ENCODE results near the gene MTMR1.

DNA sequence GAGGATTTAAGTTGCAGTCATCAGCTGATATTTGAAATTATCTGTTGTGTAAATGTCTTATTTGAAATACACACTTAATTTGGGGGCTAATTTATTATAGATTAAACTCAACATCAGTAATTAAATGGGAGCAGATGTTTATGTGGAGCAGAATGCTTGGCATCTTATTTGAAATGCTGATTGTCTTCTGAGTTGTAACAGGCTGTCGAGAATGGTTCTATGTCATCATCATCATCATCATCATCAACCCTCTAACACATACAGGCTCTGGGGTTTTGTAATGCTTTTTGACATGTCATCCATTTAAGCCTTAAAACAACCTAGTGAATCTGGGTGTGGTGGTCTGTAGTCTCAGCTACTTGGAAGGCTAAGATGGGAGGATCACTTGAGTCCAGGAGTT, 8.2 kb downstream of the MTMR1 start:
- TF ChIP-seq, protein P1, sequence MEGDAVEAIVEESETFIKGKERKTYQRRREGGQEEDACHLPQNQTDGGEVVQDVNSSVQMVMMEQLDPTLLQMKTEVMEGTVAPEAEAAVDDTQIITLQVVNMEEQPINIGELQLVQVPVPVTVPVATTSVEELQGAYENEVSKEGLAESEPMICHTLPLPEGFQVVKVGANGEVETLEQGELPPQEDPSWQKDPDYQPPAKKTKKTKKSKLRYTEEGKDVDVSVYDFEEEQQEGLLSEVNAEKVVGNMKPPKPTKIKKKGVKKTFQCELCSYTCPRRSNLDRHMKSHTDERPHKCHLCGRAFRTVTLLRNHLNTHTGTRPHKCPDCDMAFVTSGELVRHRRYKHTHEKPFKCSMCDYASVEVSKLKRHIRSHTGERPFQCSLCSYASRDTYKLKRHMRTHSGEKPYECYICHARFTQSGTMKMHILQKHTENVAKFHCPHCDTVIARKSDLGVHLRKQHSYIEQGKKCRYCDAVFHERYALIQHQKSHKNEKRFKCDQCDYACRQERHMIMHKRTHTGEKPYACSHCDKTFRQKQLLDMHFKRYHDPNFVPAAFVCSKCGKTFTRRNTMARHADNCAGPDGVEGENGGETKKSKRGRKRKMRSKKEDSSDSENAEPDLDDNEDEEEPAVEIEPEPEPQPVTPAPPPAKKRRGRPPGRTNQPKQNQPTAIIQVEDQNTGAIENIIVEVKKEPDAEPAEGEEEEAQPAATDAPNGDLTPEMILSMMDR (IDR thresholded peaks at IDR 0.05; ENCODE audit: insufficient read depth, low read length, poor library complexity, severe bottlenecking) = no peak
- no peak for TF ChIP-seq EZH2phosphoT487 (conservative IDR thresholded peaks at IDR 0.05; ENCODE audit: low read length)
